DOHH2 (cell line): ENCODE measurements around the gene ASPSCR1.

Experiments used
- H3F3A ChIP-seq: fragments of 200-600 bp; sonication (generic), shearing (Covaris generic); 2 replicates; pipeline ENCODE4 v1.6.0; 2016; ENCODE audit warnings: antibody characterized with exemption, mild to moderate bottlenecking; ENCODE audit not compliant: control insufficient read depth, insufficient read depth
- H3K27ac ChIP-seq: fragments of 200-600 bp; sonication (generic); 2 replicates; pipeline ENCODE4 v1.5.1; 2014; ENCODE audit warnings: low read depth, mild to moderate bottlenecking, low read length, moderate library complexity
- H3K27me3 ChIP-seq: fragments of 200-600 bp; sonication (generic); 2 replicates; pipeline ENCODE4 v1.6.1; 2014; ENCODE audit warnings: mild to moderate bottlenecking, low read length, mixed read lengths; ENCODE audit not compliant: control insufficient read depth
- H3K36me3 ChIP-seq: fragments of 200-600 bp; sonication (generic); 2 replicates; pipeline ENCODE4 v1.6.1; 2014; ENCODE audit warnings: mild to moderate bottlenecking, low read length, moderate library complexity, mixed read lengths; ENCODE audit not compliant: control insufficient read depth
- H3K4me1 ChIP-seq: fragments of 200-600 bp; sonication (generic); 2 replicates; pipeline ENCODE4 v1.6.1; 2014; ENCODE audit warnings: mild to moderate bottlenecking, low read length, mixed read lengths; ENCODE audit not compliant: control insufficient read depth
- H3K4me2 ChIP-seq: fragments of 200-600 bp; sonication (generic); 2 replicates; pipeline ENCODE4 v1.6.0; 2014; ENCODE audit warnings: mild to moderate bottlenecking, low read length, moderate library complexity
- H3K4me3 ChIP-seq: fragments of 200-600 bp; sonication (generic); 2 replicates; pipeline ENCODE4 v1.5.1; 2014; ENCODE audit warnings: mild to moderate bottlenecking, low read length, mixed read lengths
- H3K79me2 ChIP-seq: fragments of 200-600 bp; sonication (generic); 2 replicates; pipeline ENCODE4 v1.6.1; 2014; ENCODE audit warnings: mild to moderate bottlenecking, low read length, mixed read lengths; ENCODE audit not compliant: control insufficient read depth
- H3K9me2 ChIP-seq: fragments of 200-600 bp; sonication (generic); replicated peaks from 2 replicates; pipeline ENCODE4 v1.6.1; 2014; ENCODE audit warnings: mild to moderate bottlenecking, low read length, mixed read lengths; ENCODE audit not compliant: control insufficient read depth
- H3K9me3 ChIP-seq: fragments of 200-600 bp; sonication (generic); 2 replicates; pipeline ENCODE4 v1.6.1; 2014; ENCODE audit warnings: antibody characterized with exemption, low read length, mixed read lengths; ENCODE audit not compliant: control insufficient read depth, insufficient read depth
- H4K20me1 ChIP-seq: fragments of 200-600 bp; sonication (generic); 2 replicates; pipeline ENCODE4 v1.6.0; 2014; ENCODE audit warnings: low read depth, mild to moderate bottlenecking, antibody characterized with exemption, low read length, moderate library complexity; ENCODE audit not compliant: control insufficient read depth, insufficient read depth
- CTCF ChIP-seq: fragments of 200-600 bp; sonication (generic); IDR thresholded peaks from one replicate; pipeline ENCODE4 v1.5.1; 2014; ENCODE audit warnings: antibody characterized with exemption, mild to moderate bottlenecking, low read depth, low read length; ENCODE audit not compliant: poor library complexity, severe bottlenecking
- EZH2phosphoT487 ChIP-seq: fragments of 200-600 bp; sonication (generic); IDR thresholded peaks from 2 replicates; pipeline ENCODE4 v1.6.1; 2017; ENCODE audit warnings: borderline replicate concordance, mild to moderate bottlenecking, antibody characterized with exemption, low read length, moderate library complexity, mixed read lengths

The ASPSCR1 gene

GRCh38 chr17:81987161-81987770, 9.8 kb downstream of the ASPSCR1 start:
- Histone ChIP-seq H3K27me3 (no peaks in the 10 kb centered on the region), H3K79me2 (no peaks in the 10 kb centered on the region), H3K4me1 (no peaks in the 10 kb centered on the region), H3K4me2 (no peak overlapping the region), H3F3A (no peaks in the 10 kb centered on the region), H3K9me3 (no peaks in the 10 kb centered on the region), H4K20me1 (no peaks in the 10 kb centered on the region), H3K36me3 (peaks cover 11% of the 10 kb centered on the region; the same call in 1 of the 2 replicates), H3K9me2 (no peaks in the 10 kb centered on the region), H3K4me3 (no peak overlapping the region), H3K27ac (no peak overlapping the region)
- TF ChIP-seq CTCF = no peak
- no peak for TF ChIP-seq EZH2phosphoT487

GRCh38 chr17:81990836-81991683, 13.6 kb downstream of the ASPSCR1 start:
- Histone ChIP-seq H3F3A (no peaks in the 10 kb centered on the region), H3K9me2 (no peaks in the 10 kb centered on the region), H4K20me1 (no peaks in the 10 kb centered on the region), H3K27me3 (no peaks in the 10 kb centered on the region), H3K4me3 (no peak overlapping the region), H3K36me3 (no peaks in the 10 kb centered on the region), H3K27ac (no peak overlapping the region), H3K4me1 (no peaks in the 10 kb centered on the region), H3K9me3 (no peaks in the 10 kb centered on the region), H3K79me2 (no peaks in the 10 kb centered on the region), H3K4me2 (no peak overlapping the region)
- no peak for TF ChIP-seq CTCF
- no peak for TF ChIP-seq EZH2phosphoT487

- Histone ChIP-seq H3K4me3 (no peak overlapping the region), H3K36me3 (no peaks in the 10 kb centered on the region), H3K9me2 (no peaks in the 10 kb centered on the region), H3K79me2 (no peaks in the 10 kb centered on the region), H3K4me2 (no peak overlapping the region), H3K4me1 (no peaks in the 10 kb centered on the region), H3F3A (no peaks in the 10 kb centered on the region), H4K20me1 (no peaks in the 10 kb centered on the region), H3K27ac (no peak overlapping the region), H3K9me3 (no peaks in the 10 kb centered on the region), H3K27me3 (no peaks in the 10 kb centered on the region)
- TF ChIP-seq EZH2phosphoT487 (no peak), CTCF (no peak)
Measured at GRCh38 chr17:81991684-81992305, 14.4 kb downstream of the ASPSCR1 start.
